ENCODE data around the gene LOXL3.

The LOXL3 gene

GRCh38 chr2:74499267-74499939, 54.3 kb downstream of the LOXL3 start, which contains the start of gene LBX2:
TSS of gene LBX2 (minus strand) at chr2:74499603. CDS start at chr2:74499537, 66 bp downstream.
- Histone ChIP-seq H3K27ac (ENCODE audit: low read length) (no peak within 1 kb of the TSS), H3K4me1 (ENCODE audit: insufficient read depth, low read length) (peaks cover 5% of the 10 kb centered on the region; the same call in 1 of the 2 replicates), H3K27me3 (ENCODE audit: insufficient read depth, low read length) (peaks cover 100% of the 10 kb centered on the region), H3K36me3 (ENCODE audit: insufficient read depth, low read depth, low read length) (peaks cover 1% of the 10 kb centered on the region; the same call in 1 of the 2 replicates), H3K9ac (ENCODE audit: low read depth, low read length) (0 out of 2 replicates have a peak within 1 kb of the TSS, but pooled peaks have one; percentile 6), H3K9me3 (ENCODE audit: insufficient read depth, low read depth, low read length) (peaks cover 3% of the 10 kb centered on the region; the same call in 1 of the 2 replicates), H3K4me3 (ENCODE audit: low read length) (peak within 1 kb of the TSS; percentile 66)

- Histone ChIP-seq H3K4me3 (ENCODE audit: low read length) (peak overlapping the region; percentile 66), H3K9ac (ENCODE audit: low read depth, low read length) (0 out of 2 replicates have a peak overlapping the region, but pooled peaks have one; percentile 6), H3K27ac (ENCODE audit: low read length) (no peak overlapping the region), H3K27me3 (ENCODE audit: insufficient read depth, low read length) (peaks cover 97% of the 10 kb centered on the region), H3K9me3 (ENCODE audit: insufficient read depth, low read depth, low read length) (peaks cover 3% of the 10 kb centered on the region; the same call in 1 of the 2 replicates), H3K4me1 (ENCODE audit: insufficient read depth, low read length) (peaks cover 5% of the 10 kb centered on the region; the same call in 1 of the 2 replicates), H3K36me3 (ENCODE audit: insufficient read depth, low read depth, low read length) (peaks cover 8% of the 10 kb centered on the region)
Observed at GRCh38 chr2:74498500-74499266, 55.1 kb downstream of the LOXL3 start.

- peaks cover 3% of the 10 kb centered on the region; the same call in 1 of the 2 replicates for H3K9me3 ChIP-seq (ENCODE audit: insufficient read depth, low read depth, low read length)
- peak overlapping the region; percentile 66 for H3K4me3 ChIP-seq (ENCODE audit: low read length)
- peaks cover 93% of the 10 kb centered on the region for H3K27me3 ChIP-seq (ENCODE audit: insufficient read depth, low read length)
- H3K4me1 ChIP-seq (ENCODE audit: insufficient read depth, low read length): peaks cover 5% of the 10 kb centered on the region; the same call in 1 of the 2 replicates
- no peak overlapping the region for H3K9ac ChIP-seq (ENCODE audit: low read depth, low read length)
- H3K27ac ChIP-seq (ENCODE audit: low read length): no peak overlapping the region
- peaks cover 16% of the 10 kb centered on the region for H3K36me3 ChIP-seq (ENCODE audit: insufficient read depth, low read depth, low read length)
Observed at GRCh38 chr2:74497777-74498499, 55.8 kb downstream of the LOXL3 start.

GRCh38 chr2:74496997-74497776, 56.6 kb downstream of the LOXL3 start:
- Histone ChIP-seq H3K27me3 (ENCODE audit: insufficient read depth, low read length) (peaks cover 85% of the 10 kb centered on the region), H3K36me3 (ENCODE audit: insufficient read depth, low read depth, low read length) (peaks cover 23% of the 10 kb centered on the region), H3K4me1 (ENCODE audit: insufficient read depth, low read length) (peaks cover 5% of the 10 kb centered on the region; the same call in 1 of the 2 replicates), H3K27ac (ENCODE audit: low read length) (no peak overlapping the region), H3K9me3 (ENCODE audit: insufficient read depth, low read depth, low read length) (peaks cover 3% of the 10 kb centered on the region; the same call in 1 of the 2 replicates), H3K4me3 (ENCODE audit: low read length) (peak overlapping the region; percentile 66), H3K9ac (ENCODE audit: low read depth, low read length) (no peak overlapping the region)

GRCh38 chr2:74495440-74495839, 58.3 kb downstream of the LOXL3 start:
- Histone ChIP-seq H3K4me1 (ENCODE audit: insufficient read depth, low read length) (no peaks in the 10 kb centered on the region; the same call in 1 of the 2 replicates), H3K4me3 (ENCODE audit: low read length) (no peak overlapping the region), H3K36me3 (ENCODE audit: insufficient read depth, low read depth, low read length) (peaks cover 41% of the 10 kb centered on the region), H3K9me3 (ENCODE audit: insufficient read depth, low read depth, low read length) (peaks cover 2% of the 10 kb centered on the region; the same call in 1 of the 2 replicates), H3K27ac (ENCODE audit: low read length) (no peak overlapping the region), H3K27me3 (ENCODE audit: insufficient read depth, low read length) (peaks cover 68% of the 10 kb centered on the region), H3K9ac (ENCODE audit: low read depth, low read length) (no peak overlapping the region)

GRCh38 chr2:74493546-74493945, 60.2 kb downstream of the LOXL3 start:
- H3K27ac ChIP-seq (ENCODE audit: low read length): no peak overlapping the region
- H3K36me3 ChIP-seq (ENCODE audit: insufficient read depth, low read depth, low read length): peaks cover 42% of the 10 kb centered on the region

GRCh38 chr2:74491648-74492544, 61.8 kb downstream of the LOXL3 start:
- Histone ChIP-seq H3K27me3 (ENCODE audit: insufficient read depth, low read length) (peaks cover 32% of the 10 kb centered on the region), H3K27ac (ENCODE audit: low read length) (no peak overlapping the region), H3K9ac (ENCODE audit: low read depth, low read length) (no peak overlapping the region), H3K36me3 (ENCODE audit: insufficient read depth, low read depth, low read length) (peaks cover 42% of the 10 kb centered on the region), H3K4me1 (ENCODE audit: insufficient read depth, low read length) (no peaks in the 10 kb centered on the region), H3K4me3 (ENCODE audit: low read length) (no peak overlapping the region), H3K9me3 (ENCODE audit: insufficient read depth, low read depth, low read length) (no peaks in the 10 kb centered on the region; the same call in 1 of the 2 replicates)

More at GRCh38 chr2:74493546-74493945, 60.2 kb downstream of the LOXL3 start:
- Histone ChIP-seq H3K4me1 (ENCODE audit: insufficient read depth, low read length) (no peaks in the 10 kb centered on the region; the same call in 1 of the 2 replicates), H3K9ac (ENCODE audit: low read depth, low read length) (no peak overlapping the region), H3K27me3 (ENCODE audit: insufficient read depth, low read length) (peaks cover 49% of the 10 kb centered on the region), H3K9me3 (ENCODE audit: insufficient read depth, low read depth, low read length) (no peaks in the 10 kb centered on the region; the same call in 1 of the 2 replicates), H3K4me3 (ENCODE audit: low read length) (no peak overlapping the region)

- H3K9me3 ChIP-seq (ENCODE audit: insufficient read depth, low read depth, low read length): no peaks in the 10 kb centered on the region
- H3K9ac ChIP-seq (ENCODE audit: low read depth, low read length): no peak overlapping the region
- H3K4me3 ChIP-seq (ENCODE audit: low read length): no peak overlapping the region
- peaks cover 53% of the 10 kb centered on the region for H3K36me3 ChIP-seq (ENCODE audit: insufficient read depth, low read depth, low read length)
- no peak overlapping the region for H3K27ac ChIP-seq (ENCODE audit: low read length)
- no peaks in the 10 kb centered on the region for H3K4me1 ChIP-seq (ENCODE audit: insufficient read depth, low read length)
- peaks cover 12% of the 10 kb centered on the region; the same call in 1 of the 2 replicates for H3K27me3 ChIP-seq (ENCODE audit: insufficient read depth, low read length)
Observed at GRCh38 chr2:74489906-74490305, 63.8 kb downstream of the LOXL3 start.

- Histone ChIP-seq H3K4me3 (ENCODE audit: low read length) (no peak overlapping the region), H3K27me3 (ENCODE audit: insufficient read depth, low read length) (0 out of 2 replicates have a peak, but pooled peaks cover 3% of the 10 kb centered on the region), H3K9ac (ENCODE audit: low read depth, low read length) (no peak overlapping the region), H3K9me3 (ENCODE audit: insufficient read depth, low read depth, low read length) (no peaks in the 10 kb centered on the region), H3K36me3 (ENCODE audit: insufficient read depth, low read depth, low read length) (peaks cover 47% of the 10 kb centered on the region), H3K4me1 (ENCODE audit: insufficient read depth, low read length) (no peaks in the 10 kb centered on the region), H3K27ac (ENCODE audit: low read length) (no peak overlapping the region)
Observed at GRCh38 chr2:74488643-74489481, 64.9 kb downstream of the LOXL3 start.

All from iPS-20b (cell line).